Suppressor macrophage (primary cell): Measurements from ENCODE around the gene TBL1XR1.
A peak's percentile ranks its signal among the peaks of the same experiment; 100 is the strongest.
"Not testable (repeated sequence)": the region's sequence is repeated elsewhere in the genome, so short reads cannot be mapped to it uniquely, and the experiment has no call there.

Source experiments
- DNase-seq, 4 experiments: peaks; one replicate each; pipeline ENCODE4 v3.0.0-alpha.2; 2020 to 2022

Gene TBL1XR1

DNA sequence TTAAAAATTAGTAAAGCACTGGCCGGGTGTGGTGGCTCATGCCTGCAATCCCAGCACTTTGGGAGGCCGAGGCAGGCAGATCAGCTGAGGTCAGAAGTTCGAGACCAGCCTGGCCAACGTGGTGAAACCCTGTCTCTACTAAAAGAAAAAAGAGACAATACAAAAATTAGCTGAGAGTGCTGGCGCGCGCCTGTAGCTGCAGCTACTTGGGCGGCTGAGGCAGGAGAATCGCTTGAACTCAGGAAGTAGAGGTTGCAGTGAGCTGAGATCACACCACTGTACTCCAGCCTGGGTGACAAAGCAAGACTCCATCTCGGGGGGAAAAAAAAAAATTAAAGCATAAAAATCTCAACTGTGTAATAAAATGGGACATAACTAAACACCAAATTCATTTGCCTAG, 58.1 kb downstream of the TBL1XR1 start:
- not testable (repeated sequence) for DNase-seq

DNA sequence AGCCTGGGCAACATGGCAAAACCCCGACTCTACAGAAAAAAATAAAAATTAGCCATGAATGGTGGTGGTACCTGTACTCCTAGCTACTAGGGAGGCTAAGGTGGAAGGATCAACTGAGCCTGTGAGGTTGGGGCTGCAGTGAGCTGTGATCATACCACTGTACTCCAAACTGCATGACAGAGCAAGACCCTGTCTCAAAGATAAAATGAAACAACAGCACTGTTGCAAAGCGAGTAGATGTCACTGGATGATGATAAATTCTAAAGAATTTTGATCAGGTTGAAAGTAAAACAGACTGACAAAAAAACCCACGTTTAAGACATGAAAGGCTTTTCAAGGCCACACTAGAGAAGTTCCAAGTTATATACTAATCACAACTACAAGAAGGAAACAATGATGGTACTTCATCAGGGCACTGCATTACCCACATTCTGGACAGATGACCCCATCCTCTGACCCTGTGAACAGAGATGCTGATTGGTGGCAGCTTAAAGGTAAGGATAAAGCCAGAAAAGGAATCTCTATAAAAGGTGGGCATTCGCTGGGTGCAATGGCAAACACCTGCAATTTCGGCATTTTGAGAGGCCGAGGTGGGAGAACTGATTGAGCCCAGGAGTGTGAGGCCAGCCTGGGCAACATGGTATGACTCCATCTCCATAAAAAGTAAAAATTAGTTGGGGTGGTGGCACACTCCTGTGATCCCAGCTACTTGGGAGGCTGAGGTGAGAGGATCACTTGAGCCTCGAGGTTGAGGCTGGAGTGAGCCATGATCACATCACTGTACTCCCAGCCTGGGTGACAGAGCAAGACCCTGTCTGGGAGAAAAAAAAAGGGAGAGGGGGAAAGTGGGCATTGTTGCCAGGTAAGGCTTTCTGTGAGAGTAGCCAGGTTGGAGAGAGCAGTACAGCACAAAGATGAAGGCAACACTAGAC, 59.2 kb downstream of the TBL1XR1 start:
- DNase-seq = no peak

DNA sequence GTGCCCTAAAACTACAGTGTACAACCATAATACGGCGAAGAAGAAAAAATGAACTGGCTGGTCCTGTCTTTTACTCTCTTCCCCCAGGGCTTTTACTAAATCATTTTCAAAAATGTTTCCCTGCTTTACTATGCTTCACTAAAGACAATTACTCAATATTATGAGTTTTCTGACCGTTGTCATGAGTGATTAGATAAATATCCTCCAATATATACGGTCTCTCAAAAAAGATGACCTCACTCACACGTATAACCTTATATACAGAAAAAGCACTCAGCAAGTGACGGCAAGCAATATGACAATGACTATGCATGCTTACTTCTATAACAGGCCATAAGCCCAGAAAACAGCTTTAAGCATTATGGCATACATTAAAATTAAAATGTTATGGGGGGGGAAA, 60.5 kb downstream of the TBL1XR1 start:
- no peak for DNase-seq

DNA sequence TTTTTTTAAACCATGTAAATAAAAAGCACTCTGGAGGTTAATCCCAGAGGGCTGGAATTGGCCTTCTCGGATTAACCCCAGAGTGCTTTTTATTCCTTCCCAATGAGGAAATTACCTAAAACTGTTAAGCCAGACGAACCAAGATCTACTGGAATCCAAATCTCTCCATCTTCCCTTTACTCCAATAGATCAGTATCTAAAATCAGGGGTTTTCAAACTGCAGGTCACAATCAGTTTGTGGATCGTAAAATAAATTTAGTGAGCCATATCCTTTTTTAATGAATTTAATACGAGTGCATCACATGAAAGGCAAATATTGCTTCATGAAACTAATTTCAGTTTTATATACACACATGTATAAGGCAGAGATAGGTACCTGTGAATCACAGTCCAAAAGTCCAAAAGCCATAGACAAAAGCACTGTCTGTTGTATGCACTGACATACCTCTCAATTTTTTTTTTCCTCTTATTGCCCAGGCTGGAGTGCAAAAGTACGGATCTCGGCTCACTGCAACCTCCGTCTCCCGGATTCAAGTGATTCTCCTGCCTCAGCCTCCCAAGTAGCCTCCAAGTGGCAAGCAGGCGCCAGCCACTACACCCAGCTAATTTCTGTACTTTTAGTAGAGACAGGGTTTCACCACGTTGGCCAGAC, 61.3 kb downstream of the TBL1XR1 start:
- DNase-seq = no peak

DNA sequence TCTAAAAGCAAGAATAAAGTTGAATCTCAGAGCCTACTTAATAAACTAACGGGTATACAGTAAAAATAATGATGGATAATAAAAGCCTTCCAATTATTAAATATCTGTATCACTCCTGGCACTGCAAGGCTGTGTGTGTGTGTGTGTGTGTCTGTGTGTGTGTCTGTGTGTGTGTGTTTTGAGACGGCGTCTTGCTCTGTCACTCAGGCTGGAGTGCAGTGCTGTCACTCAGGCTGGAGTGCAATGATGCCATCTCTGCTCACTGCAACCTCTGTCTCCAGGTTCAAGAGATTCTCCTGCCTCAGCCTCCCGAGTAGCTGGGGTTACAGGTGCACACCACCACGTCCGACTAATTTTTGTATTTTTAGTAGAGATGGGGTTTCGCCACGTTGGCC, 62.5 kb downstream of the TBL1XR1 start:
- DNase-seq = no peak

DNA sequence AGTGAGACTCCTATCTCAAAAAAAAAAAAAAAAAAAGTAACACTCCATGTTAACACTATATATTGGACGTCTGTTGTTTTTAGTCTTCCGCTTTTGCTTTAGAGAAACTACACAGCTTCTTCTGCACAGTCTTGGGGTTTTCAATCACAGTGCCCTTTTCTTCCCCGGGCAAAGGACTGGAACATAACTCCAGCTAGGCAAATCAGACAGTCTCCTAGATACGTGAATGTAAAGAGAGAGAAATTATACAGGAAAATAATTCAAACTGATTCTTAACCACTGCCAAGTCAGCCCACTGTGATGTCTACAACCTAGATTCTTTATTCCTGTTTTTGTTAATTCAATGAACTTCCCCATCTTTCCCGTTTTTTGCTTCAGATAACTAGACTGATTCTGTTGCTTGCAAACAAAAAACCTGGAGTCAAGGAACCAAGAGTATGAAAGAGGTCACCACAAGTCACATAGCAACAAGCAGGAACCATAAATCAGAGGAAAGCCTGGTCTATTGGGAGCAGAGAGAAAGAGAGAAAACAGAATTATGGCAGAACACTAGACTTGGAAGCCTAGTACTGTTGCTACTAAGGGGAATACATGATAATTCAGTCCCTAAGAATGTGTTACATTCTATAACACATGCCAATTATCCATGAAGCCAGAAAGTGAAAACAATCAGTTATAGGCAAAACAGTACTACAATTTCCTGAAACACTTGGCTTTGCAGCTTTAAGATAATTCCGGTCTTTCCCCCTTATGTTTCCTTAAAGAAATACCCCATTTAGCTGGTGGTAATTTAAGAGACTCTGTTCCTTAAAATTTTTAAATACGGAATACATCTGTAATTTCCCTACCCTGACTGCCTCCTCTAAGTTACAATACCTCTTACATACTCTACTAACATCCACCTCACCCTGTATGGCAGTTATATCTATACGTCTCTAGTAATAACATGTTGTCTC, 63.1 kb downstream of the TBL1XR1 start:
- DNase-seq = peak in 2 of 4 experiments; percentile 53 to 55

DNA sequence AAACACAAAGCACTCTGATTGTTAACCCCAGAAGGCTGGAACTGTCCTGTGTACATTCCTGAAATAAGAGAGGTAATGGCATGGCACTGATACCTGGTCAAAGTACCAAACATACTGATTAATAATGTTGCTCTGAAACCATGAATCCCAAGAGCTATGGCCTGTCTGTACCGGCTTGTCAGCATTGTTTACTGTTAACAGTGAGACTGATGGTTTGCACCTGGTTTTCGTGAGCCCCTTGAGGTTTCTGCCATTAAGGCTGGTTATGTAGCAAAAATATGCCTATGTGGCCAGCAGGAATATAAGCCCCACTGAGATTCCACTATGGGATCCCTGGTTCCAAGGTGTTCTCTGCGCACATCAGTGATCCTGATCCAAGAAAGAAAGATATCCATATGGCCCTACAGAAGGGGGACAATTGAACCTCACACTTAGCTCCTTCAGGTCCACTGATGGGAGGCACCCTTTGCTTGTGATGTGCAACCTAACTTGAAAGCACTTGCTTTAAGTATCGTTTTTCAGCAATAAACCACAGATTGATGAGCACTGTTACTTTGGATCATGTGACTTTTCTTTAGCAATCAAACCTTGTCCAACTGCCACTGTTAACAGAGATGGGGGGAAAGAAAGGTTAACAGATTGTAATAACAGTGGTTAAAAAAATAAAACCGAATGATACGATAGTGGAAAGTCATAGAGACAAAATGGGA, 65.2 kb downstream of the TBL1XR1 start:
- no peak for DNase-seq

DNA sequence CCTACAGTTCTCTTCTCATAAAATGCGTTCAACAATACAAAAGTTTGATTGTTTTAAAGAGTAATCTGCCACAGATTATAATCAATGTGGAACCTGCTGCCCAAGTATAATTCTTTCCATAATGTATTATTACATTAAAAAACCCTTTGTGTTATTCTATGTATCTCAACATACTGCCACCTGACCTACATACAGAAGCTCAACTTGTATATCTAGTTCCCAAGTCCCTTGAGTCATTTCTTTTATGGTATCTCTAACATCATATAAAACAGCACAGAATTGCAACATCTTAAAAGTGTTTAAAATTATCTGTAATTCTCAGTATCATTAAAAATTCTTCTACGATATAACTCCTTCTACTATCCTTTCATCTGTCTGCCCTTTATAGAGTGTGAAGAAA, 70.3 kb downstream of the TBL1XR1 start:
- DNase-seq = no peak

DNA sequence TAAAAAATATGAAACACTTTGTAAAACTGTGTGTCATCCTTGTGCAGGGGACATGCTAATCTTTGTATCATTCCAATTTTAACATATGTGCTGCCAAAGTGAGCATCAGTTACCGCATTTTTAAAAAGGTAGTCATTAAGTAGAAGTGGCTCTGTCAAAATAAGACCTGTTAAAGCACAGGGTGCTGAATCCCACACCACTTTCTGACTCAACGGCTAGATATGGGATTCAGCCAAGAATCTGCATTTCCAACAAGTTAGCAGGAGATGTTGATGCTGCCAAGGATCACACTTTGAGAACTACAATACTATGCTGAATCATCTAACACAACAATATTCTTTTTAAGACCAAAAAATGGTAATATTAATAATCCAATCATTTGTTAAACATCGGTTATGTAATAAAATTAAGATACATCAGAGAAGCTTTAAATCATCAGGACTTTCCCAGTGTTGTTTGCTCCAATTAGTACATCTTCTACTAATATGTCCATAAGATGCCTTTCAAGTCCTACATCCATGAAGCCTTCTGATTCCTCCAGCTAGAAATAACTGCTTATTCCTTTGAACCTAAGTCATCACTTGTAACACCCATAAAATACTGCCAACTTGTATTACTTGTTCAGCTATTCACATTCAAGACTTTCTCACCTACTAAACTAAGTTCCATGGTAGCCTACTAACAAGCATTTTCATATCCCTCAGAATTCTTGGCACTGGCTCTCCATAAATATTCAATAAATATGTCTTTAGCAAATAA, 71.1 kb downstream of the TBL1XR1 start:
- DNase-seq = no peak

DNA sequence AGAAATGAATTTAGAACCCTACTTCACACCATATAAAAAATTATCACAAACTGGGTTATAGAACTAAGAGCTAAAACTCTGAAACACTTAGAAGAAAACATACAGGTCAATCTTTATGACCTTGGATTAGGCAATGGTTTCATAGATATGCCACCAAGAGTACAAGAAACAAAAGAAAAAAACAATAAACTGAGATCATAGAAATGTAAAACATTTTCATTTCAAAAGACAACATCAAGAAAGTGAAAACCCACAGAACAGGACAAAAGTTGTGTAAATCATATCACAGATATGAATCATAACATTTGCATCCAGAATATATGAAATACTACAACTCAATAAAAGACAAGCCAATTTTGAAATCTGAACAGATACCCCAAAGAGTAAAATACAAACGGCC, 72.4 kb downstream of the TBL1XR1 start:
- no peak for DNase-seq

DNA sequence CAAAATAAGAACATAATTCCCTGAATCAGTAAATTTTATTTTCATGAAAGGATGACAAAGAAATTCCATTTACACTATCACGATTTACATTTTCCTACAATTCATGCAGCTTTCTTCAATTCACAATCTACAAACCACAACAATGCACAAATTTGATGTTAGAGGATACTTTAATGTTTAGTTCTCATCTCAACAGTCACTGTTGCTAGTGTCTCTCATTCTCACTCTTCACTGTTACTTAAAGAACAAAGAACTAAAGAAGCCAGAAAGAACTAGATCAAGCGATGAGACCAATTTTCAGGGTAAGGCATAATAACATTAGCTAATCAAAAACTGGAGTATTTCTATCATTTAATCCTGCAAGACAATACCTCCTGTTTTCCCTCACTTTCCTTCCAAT, 73.5 kb downstream of the TBL1XR1 start:
- no peak for DNase-seq

DNA sequence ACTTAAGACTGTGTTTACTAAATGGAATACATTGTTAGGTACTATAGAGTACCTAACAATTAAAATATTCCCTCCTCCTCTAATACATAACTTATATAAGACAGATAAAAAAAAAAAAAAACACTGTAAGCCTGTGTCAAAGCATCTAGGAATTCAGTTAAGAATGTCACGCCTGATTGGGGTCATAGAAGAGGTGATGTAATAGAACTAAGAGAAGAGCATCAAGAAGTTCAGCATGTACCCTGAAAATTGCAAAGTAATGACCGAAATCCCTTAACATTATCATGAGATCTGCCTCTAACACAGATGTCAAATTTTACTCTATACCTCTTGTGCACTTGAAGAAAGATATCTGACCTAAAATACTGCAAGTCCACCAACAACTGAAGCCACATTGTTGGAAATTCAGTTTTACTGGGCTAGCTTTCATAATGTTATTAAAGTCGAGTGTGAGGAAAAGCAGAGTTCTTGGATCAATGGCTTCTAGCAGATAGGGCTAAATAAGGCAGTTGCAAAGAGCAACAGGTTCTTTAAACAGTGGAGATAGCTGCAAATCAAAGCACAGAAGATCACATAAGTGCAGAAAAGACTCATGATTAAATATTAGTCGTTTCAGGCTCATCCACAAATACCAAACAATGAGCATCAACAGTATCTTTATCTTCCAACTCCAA, 75.0 kb downstream of the TBL1XR1 start:
- no peak for DNase-seq

DNA sequence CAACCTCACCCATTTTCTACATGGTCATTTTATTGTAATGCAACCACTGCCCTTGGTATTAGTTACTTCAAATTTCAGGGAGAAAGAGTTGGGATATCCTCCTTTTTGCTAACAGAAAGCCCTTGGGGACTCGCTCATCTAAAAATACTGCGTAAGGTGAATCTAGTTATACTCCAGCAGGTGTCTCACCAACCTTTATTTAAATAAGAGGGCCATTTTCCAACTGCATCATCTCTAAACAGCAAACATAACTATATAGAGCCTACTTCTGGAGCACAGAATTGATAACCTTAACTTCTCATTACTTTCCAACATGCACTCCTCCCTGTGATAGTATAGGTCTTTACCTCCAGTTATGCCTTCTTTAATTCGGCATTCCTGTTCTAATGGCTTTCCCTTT, 77.5 kb downstream of the TBL1XR1 start:
- DNase-seq = no peak

DNA sequence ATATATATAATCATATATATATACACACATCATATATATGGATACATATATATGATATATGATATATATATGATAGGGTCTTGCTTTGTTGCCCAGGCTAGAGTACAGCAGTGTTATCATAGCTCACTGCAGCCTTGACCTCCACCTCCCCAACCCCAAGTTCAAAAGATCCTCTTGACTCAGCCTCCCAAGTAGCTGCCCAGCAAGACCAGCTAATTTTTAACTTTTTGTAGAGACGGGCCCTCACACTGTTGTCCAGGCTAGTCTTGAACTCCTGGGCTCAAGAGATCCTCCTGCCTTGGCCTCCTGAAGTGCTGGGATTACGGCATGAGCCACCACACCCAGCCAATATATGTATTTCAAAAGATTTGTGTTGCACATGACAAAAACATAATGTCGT, 83.0 kb downstream of the TBL1XR1 start:
- no peak for DNase-seq

DNA sequence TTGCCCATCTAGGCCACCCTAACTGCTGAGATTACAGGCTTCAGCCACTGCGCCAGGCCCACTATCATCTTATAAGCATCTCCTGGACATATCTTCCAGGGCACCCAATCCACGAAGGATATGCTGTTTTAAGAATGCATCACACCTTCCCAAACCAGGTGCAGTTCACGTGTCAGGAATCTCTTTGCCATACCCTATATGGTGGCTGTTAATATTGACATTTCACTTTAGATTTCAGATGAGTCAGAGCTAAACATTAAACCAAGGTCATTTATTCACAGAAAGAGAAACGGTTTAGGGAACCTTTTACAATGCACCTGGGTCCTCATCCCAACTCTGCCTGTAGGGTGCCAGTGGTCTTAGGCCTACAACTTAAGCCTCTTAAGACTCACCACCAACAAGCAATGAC, 85.7 kb downstream of the TBL1XR1 start:
- DNase-seq = no peak

DNA sequence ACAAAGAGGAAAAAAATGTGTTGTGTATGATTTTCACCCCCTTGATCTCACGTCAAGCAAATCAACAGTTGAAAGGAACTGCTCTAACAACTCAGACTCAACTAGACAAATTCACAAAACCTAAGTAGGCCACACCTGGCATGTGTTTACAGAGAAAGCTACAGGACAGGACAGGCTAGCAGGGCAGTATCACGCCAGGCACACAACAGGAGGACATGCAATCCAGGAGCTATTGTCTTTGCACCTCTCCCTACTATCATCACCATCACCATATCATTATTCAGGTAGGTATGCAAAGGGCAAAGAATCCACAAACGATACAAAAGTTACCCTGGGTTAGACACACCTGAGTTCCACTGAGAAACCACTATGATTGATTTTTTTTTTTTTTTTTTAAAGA, 86.4 kb downstream of the TBL1XR1 start:
- DNase-seq = no peak

DNA sequence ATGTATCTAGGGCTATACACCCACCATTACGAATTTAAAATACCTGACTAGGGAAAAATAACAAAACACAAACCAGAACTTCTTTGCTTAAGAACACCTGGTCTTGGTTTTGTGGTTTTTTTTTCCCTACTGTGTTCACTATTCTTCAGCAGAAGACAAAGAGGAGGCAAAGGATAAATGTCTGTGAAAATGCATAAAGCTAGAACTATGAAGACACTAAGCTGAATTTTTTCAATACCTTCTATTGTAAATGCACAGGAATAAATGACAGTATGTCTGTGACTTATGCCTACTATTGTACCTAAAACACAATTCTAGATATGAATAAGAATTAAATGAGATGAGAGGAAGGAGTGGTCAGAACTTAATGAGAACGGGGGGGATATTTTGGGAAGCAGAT, 86.9 kb downstream of the TBL1XR1 start:
- DNase-seq = no peak

DNA sequence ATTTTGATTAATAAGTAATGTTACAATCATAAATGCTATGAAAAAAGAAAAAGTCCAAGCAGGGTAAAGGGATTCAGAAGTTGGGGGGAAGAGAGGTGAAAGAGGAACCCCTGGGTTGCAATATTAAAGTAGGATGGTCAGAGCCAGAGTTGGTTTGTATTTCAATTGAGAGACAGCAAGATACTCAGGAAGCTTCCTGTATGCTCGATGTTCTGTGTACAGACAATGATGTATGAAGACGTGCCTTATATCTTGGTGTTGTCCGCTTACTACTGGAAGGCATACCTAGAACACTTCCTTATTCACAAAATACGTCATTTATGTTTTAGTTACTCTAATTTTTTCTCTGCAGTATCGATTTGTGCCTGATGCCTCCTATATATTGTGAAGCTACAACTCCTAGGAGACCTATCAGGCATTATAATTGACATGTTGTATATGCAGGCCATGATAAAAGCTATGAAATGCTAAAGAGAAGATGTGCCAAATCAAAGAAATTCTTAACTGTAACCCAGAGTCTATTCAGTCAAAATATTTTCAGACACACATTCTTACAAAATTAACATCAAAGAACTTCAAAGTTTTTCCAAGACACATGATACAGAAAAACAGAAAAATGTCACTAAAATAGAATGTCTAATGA, 87.5 kb downstream of the TBL1XR1 start:
- peak in 2 of 4 experiments; percentile 22 to 31 for DNase-seq

DNA sequence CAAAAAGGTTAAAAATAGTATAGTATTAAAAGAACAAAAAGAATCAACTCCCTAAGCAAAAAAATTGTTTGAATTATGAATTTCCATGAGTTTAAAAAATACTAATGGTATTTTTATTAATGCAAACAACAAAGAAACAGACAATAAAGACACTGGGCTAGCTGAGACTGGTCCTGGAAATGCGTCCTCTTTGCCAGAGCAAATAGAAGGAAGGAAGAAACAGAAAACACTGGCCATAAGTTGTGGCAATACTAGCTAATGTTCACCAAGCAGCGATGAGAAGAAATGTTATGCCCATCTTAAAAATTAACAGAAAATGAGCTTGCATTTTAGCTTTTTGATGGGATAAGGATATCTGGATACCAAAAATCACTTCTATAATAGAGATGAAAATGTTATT, 88.6 kb downstream of the TBL1XR1 start:
- DNase-seq = no peak

DNA sequence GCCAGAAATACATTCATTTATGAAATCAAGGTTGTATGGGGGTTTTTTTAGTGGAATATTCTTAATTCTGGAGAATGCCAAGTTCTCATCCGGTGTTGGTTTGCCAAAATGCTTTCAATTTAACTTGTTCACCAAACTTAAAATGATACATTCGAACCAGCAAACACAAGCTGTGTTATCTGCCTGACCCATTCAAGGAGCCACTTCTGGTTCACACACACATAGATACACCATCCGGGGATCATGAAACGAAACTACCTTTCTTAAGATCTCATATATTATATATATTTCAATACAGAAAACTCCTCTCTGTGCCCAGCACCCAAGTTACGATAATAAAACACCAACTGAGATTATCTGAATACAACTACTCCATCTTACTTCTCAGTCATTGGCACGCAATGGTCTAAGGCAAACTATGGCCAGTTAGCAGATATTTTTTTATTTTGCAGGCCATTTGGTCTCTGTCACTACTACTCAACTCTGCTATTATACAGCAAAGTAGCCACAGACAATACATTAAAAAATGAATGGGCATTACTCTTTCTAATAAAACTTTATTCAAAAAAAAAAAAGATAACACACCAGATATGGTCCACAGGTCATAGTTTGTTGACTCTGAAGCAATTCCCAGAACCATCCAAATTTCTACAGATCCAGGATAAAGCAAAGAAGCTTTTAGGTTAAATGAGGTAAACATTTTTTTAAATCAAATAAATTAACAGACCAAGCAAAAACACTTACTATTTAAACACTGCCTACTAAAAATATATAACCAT, 89.6 kb downstream of the TBL1XR1 start:
- no peak for DNase-seq
